GM10248 (cell line): ENCODE data around the gene IFI44.

Experiments
- CTCF ChIA-PET: fragments of 300-600 bp; sonication (Branson Sonifier 250); formaldehyde crosslinking; extraction: SDS; loops from one replicate; lab custom pipeline; 2021; ENCODE audit warnings: antibody characterized with exemption; lab: Yijun Ruan, JAX
- POLR2A ChIA-PET: fragments of 350-650 bp; sonication (Branson Sonifier 250); formaldehyde crosslinking; extraction: SDS; loops from one replicate; lab custom pipeline; 2020; ENCODE audit warnings: antibody characterized with exemption; lab: Yijun Ruan, JAX
- DNase-seq: peaks from one replicate; pipeline ENCODE4 v3.0.0; 2012; ENCODE audit errors: extremely low spot score
- TF ChIP-seq, protein P1 (sequence below): IDR thresholded peaks from 2 replicates; pipeline ENCODE4 v1.5.1; 2012; ENCODE audit warnings: mild to moderate bottlenecking, low read depth; ENCODE audit errors: extremely low read depth, missing control alignments, control extremely low read depth

IFI44 gene

DNA sequence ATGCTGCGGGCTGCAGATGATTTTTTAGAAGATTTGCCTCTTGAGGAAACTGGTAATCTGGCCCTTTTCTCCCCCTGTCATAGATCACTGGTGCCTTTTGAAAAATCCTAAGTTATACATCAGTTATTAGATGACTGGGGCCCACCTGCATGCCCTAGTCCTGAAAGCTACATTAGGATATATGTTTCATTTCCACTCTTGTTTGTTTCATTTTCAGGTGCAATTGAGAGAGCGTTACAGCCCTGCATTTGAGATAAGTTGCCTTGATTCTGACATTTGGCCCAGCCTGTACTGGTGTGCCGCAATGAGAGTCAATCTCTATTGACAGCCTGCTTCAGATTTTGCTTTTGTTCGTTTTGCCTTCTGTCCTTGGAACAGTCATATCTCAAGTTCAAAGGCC is 8.1 kb upstream of the IFI44 start:
- ChIA-PET CTCF (no interaction called here), POLR2A (no interaction called here)
- TF ChIP-seq, protein P1, sequence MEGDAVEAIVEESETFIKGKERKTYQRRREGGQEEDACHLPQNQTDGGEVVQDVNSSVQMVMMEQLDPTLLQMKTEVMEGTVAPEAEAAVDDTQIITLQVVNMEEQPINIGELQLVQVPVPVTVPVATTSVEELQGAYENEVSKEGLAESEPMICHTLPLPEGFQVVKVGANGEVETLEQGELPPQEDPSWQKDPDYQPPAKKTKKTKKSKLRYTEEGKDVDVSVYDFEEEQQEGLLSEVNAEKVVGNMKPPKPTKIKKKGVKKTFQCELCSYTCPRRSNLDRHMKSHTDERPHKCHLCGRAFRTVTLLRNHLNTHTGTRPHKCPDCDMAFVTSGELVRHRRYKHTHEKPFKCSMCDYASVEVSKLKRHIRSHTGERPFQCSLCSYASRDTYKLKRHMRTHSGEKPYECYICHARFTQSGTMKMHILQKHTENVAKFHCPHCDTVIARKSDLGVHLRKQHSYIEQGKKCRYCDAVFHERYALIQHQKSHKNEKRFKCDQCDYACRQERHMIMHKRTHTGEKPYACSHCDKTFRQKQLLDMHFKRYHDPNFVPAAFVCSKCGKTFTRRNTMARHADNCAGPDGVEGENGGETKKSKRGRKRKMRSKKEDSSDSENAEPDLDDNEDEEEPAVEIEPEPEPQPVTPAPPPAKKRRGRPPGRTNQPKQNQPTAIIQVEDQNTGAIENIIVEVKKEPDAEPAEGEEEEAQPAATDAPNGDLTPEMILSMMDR, result no peak
- DNase-seq, result no peak

GRCh38 chr1:78645723-78646122 is 3.9 kb upstream of the IFI44 start:
- CTCF ChIA-PET, result interaction anchor here (2.4 kb wide), 1 partner anchor 28 kb away, joined by 9 read pairs; no protein-coding TSS in a partner anchor
- DNase-seq, result no peak
- POLR2A ChIA-PET, result no interaction called here
- TF ChIP-seq, protein P1, result no peak

DNA sequence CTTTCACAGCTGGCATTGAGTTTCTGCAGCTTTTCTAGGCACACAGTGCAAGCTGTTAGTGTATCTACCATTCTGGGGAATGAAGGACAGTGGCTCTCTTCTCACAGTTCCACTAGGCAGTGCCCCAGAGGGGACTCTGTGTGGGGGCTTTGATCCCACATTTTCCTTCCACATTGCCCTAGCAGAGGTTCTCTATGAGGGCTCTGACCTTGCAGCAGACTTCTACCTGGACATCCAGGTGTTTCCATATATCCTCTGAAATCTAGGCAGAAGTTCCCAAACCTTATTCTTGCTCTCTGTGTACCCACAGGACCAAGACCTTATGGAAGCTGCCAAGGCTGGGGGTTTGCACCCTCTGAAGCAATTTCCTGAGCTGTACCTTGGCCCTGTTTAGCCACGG is 2.4 kb upstream of the IFI44 start:
- DNase-seq, result no peak
- POLR2A ChIA-PET, result no interaction called here
- CTCF ChIA-PET, result interaction anchor here (2.4 kb wide), 1 partner anchor 30 kb away, joined by 9 read pairs; no protein-coding TSS in a partner anchor
- TF ChIP-seq, protein P1, result no peak

GRCh38 chr1:78650114-78650660 is 556 bp downstream of the IFI44 start:
- POLR2A ChIA-PET, result no interaction called here
- CTCF ChIA-PET, result interaction anchor here (1.0 kb wide), 1 partner anchor 29 kb away, joined by 3 read pairs; the partner anchor contains the start of gene IFI44L
- TF ChIP-seq, protein P1, result no peak
- no peak for DNase-seq

GRCh38 chr1:78651241-78651640 is 1.6 kb downstream of the IFI44 start:
- TF ChIP-seq, protein P1, result no peak
- ChIA-PET POLR2A (no interaction called here), CTCF (no interaction called here)
- no peak for DNase-seq

- TF ChIP-seq, protein P1, result no peak
- POLR2A ChIA-PET, result no interaction called here
- CTCF ChIA-PET, result no interaction called here
- no peak for DNase-seq
These were observed 2.5 kb downstream of the IFI44 start for GRCh38 chr1:78652019-78652560.
